GM18507 (cell line): ENCODE data around the gene ATP5IF1.
A peak's percentile ranks its signal among the peaks of the same experiment; 100 is the strongest.

Experiments
- DNase-seq: peaks from one replicate; pipeline ENCODE4 v3.0.0; 2011; ENCODE audit warnings: low read depth; ENCODE audit not compliant: insufficient read length; ENCODE audit errors: extremely low spot score
- FAIRE-seq: peaks from 2 replicates; lab custom pipeline; 2011; peaks lifted over from hg19 to GRCh38; lab: Jason Lieb, UNC

ATP5IF1 gene

DNA sequence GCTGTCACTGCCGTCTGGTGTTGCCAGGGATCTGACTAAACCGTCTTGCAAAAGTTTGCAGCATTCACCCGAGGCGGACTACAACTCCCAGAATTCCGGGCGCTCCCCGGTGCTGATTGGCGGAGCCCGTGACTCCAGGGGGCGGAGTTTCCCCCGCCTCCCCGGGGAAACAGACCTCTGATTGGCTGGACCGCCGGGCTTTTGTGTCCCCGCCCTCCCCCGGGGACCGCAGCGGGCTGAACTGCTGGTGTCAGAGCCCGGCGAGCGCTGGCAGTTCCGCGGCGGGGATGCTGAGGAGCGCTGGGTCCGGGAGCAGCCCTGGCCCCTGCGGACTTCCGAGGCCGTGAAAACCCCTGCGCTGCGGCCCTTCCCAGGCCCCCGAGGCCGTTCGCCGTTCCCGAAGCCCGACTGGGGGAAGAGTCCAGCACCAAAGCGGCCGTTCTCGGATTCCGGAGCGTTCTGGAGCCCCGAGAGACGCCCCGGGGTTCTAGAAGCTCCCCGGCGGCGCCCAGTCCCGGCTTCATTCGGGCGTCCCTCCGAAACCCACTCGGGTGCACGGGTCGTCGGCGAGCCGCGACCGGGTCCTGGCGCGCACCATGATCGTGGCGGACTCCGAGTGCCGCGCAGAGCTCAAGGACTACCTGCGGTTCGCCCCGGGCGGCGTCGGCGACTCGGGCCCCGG lies 23.5 kb downstream of the ATP5IF1 start, which contains the start of gene SESN2:
Gene SESN2, plus strand, starts transcription at position 267 of the 682 bp plus-strand sequence. Its CDS starts 330 bp downstream, at position 597.
- DNase-seq = peak; percentile 98
- FAIRE-seq = peak; percentile 97

GRCh38 chr1:28259934-28260802 lies 24.2 kb downstream of the ATP5IF1 start:
- FAIRE-seq (no peak), DNase-seq (no peak)

DNA sequence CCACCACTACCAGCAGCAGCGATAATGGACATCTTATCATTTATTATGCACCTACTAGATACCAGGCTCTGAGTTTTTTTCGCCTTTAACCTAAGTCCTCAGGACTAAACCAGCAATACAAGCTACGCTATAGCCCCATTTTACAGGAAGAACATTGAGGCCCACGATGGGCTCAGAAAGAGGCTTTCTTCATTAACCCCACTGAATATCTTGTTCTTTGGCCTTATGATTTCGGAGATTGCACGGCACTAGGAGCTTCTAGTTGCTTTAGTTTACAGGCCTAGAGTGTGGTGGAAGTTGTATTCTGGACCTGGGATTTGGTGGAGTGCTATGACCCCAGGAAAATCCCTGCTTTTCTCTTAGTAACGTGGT lies 24.9 kb downstream of the ATP5IF1 start:
- FAIRE-seq (no peak), DNase-seq (no peak)

- FAIRE-seq = no peak
Measured at GRCh38 chr1:28264897-28265296, 29.0 kb downstream of the ATP5IF1 start.

GRCh38 chr1:28265577-28265976 lies 29.7 kb downstream of the ATP5IF1 start:
- DNase-seq = no peak
- FAIRE-seq = no peak

More at GRCh38 chr1:28264897-28265296, 29.0 kb downstream of the ATP5IF1 start:
- no peak for DNase-seq

- DNase-seq = no peak
- no peak for FAIRE-seq
Measured at GRCh38 chr1:28266920-28267322, 31.0 kb downstream of the ATP5IF1 start.

GRCh38 chr1:28267633-28268032 lies 31.7 kb downstream of the ATP5IF1 start:
- DNase-seq (no peak), FAIRE-seq (no peak)

DNA sequence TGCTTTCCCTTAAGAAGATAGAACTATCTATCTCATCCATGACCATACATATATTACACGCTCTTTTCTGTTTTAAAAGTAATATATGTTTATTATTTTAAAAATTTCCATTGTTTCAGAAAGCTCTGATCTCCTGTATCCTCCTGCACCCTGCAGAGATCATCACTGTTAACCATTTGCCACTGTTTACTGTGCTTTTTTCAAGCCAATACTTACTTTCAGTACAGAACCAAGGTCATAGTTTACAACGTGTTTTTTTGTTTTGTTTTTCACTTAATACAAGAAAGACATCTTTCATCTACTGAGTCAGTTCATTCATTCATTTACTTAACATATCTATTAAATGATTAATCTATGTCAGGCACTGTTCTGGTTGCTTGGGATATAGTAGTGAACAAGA lies 33.6 kb downstream of the ATP5IF1 start:
- no peak for FAIRE-seq
- DNase-seq = no peak

DNA sequence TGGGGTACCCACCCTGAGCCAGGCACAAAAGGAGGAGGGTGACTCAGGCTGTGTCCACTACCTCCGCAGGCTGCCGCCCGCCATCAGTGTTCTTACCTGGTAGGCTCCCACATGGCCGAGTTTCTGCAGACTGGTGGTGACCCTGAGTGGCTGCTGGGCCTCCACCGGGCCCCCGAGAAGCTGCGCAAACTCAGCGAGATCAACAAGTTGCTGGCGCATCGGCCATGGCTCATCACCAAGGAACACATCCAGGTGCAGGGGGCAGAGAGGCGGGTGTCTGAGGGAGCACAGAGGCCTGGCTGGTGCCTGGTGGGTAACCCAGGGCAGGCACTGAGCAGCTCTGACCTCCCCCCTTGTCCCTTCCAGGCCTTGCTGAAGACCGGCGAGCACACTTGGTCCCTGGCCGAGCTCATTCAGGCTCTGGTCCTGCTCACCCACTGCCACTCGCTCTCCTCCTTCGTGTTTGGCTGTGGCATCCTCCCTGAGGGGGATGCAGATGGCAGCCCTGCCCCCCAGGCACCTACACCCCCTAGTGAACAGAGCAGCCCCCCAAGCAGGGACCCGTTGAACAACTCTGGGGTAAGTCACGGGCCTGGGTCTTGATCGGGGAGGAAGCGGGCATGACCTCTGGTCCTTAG lies 36.4 kb downstream of the ATP5IF1 start:
- FAIRE-seq = no peak

GRCh38 chr1:28273216-28273860 lies 37.4 kb downstream of the ATP5IF1 start:
- FAIRE-seq = no peak
- DNase-seq = no peak

More for the DNA sequence above, 36.4 kb downstream of the ATP5IF1 start:
- DNase-seq = no peak

DNA sequence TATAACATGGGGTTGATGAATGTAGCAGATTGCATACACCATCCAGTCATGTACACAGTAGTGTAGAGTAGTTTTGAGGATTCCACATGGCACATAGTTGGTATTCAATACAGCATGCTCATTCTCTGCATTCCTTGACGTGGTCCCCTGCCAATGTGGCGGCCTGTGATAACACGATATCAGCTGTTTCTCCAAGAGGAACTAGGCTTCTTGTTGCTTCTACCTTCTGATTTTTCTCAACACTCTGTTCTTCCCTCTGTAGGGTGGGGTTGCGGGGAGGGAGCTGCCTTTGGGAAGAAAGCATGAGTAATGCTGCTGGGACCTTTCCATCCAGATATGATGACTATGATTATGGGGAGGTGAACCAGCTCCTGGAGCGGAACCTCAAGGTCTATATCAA lies 42.8 kb downstream of the ATP5IF1 start:
- DNase-seq = no peak
- FAIRE-seq = no peak

- DNase-seq (no peak), FAIRE-seq (no peak)
Measured at GRCh38 chr1:28279721-28280120, 43.8 kb downstream of the ATP5IF1 start.

- FAIRE-seq (no peak), DNase-seq (no peak)
Measured at GRCh38 chr1:28280501-28280900, 44.6 kb downstream of the ATP5IF1 start.

DNA sequence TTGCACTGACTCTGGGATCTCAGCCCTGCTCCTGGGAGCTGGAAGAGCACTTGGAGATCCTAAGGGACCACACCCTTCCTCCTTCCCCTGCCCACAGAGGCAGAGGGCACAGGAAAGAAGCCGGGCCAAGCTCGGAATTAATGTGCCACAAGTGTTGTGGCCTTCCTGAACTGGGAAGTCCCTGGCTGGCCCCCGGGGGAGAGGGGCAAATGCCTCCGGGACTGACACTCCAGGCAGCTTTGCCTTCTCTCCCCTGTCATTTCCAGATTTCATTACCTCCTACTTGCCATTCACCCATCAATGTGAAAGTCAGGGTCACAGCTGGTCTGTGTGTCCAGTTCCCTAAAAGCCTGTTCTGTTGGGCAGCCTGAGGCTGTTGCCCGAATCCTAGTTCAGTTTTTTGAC lies 45.1 kb downstream of the ATP5IF1 start:
- FAIRE-seq (no peak), DNase-seq (no peak)

- no peak for DNase-seq
- FAIRE-seq = no peak
Measured at GRCh38 chr1:28281608-28282425, 45.9 kb downstream of the ATP5IF1 start.

DNA sequence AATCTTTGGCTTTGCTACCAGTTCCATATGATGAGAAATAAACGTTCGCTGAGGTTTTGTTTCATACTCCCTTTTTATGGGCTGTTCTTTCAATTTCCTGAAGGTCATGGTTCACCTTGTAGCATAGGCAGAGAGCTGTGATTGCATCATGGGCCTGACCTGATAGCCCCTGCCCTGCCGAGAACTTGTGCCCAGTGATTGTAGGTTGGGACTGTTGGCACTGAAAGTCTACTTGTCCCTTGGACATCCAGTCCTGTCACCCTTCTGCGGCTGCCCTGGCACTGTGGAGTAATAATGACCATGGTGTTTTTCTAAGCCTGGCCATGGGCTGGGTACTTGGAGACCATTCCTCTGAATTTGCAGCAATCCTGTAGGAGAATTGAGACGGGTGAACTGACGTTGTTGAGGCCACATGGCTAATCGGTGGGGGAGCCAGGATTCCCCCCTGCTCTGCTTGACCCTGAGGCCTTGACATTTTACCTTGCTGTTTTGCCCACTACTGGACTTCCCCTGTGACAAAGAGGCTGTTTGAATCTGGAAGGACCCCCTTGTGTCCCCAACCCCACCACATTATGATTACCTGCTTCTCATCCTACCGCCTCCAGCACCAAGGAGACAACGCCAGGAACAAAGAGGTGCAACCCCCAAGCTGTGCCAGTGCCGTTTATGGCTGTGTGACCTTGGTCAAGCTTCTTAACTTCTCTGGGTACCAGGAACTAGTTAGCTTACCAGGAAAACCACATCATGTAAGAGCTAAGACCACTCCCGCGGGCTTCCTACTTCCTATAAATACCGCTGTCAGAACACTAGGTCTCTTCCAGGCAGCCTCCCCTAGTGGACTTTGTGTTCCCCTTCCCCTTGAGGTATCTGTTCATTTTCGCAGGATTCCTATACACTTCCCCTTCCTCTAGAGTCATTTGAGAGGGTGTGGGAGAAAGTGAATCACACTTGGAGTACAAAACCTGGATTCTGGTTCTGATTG lies 46.8 kb downstream of the ATP5IF1 start:
- FAIRE-seq (no peak), DNase-seq (no peak)

DNA sequence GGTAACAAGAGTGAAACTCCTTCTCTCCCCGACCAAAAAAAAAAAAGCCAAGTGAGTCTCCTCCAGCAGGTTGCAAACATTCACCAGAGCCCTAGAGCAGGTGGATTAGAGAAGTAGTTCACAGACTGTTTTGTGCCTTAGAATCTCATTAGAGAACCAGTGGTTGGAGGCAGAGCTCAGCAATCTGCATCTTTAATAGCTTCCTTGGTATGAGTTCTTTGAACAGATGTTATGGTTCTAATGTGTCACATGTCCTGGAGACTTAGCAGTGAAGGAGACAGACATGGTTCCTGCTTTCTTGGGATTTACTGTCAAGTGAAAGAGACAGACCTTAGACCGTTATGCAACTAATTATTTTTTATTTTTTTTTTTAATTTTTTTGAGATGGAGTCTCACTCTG lies 50.2 kb downstream of the ATP5IF1 start:
- FAIRE-seq (no peak), DNase-seq (no peak)
